SIG-M5 treated with dmso at 0.1 percent for 504 hours (cell line): ENCODE data around the gene HOXC4.
A peak's percentile ranks its signal among the peaks of the same experiment; 100 is the strongest.

Source experiments
- DNase-seq: peaks from one replicate; lab custom pipeline; 2025; ENCODE audit not compliant: unreplicated experiment; lab: John Stamatoyannopoulos, UW

The HOXC4 gene

DNA sequence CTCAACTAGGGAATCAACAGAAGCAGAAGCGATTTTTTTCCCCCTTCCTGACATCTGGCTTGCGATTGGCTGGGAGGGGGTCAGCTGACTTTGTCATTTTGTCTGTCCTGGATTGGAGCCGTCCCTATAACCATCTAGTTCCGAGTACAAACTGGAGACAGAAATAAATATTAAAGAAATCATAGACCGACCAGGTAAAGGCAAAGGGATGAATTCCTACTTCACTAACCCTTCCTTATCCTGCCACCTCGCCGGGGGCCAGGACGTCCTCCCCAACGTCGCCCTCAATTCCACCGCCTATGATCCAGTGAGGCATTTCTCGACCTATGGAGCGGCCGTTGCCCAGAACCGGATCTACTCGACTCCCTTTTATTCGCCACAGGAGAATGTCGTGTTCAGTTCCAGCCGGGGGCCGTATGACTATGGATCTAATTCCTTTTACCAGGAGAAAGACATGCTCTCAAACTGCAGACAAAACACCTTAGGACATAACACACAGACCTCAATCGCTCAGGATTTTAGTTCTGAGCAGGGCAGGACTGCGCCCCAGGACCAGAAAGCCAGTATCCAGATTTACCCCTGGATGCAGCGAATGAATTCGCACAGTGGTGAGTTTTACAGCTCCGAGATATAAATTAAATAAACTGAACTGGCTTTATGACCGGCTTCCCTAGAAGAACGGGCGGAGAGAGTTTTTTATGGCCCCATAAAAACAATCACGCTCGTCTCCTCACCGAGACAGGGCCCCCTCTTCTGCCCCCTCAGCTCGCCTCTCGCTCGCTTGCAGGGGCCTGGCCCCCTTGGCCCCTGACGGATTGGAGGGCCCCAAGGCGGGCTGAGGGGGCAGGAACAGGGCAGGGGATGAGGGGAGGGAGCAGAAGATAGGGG is 25.1 kb upstream of the HOXC4 start, which contains the start of gene HOXC6:
HOXC6 (plus strand) TSS at position 127 of the 888 bp plus-strand sequence; CDS start at position 209, 82 bp downstream.
- no peak for DNase-seq

DNA sequence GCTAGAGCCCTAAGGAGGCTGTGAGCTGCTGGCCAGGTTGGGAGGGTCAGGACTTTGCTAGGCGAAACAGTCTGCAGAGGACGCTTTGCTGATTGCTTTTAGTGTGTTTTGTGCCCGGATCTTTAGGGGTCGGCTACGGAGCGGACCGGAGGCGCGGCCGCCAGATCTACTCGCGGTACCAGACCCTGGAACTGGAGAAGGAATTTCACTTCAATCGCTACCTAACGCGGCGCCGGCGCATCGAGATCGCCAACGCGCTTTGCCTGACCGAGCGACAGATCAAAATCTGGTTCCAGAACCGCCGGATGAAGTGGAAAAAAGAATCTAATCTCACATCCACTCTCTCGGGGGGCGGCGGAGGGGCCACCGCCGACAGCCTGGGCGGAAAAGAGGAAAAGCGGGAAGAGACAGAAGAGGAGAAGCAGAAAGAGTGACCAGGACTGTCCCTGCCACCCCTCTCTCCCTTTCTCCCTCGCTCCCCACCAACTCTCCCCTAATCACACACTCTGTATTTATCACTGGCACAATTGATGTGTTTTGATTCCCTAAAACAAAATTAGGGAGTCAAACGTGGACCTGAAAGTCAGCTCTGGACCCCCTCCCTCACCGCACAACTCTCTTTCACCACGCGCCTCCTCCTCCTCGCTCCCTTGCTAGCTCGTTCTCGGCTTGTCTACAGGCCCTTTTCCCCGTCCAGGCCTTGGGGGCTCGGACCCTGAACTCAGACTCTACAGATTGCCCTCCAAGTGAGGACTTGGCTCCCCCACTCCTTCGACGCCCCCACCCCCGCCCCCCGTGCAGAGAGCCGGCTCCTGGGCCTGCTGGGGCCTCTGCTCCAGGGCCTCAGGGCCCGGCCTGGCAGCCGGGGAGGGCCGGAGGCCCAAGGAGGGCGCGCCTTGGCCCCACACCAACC is 23.9 kb upstream of the HOXC4 start:
- no peak for DNase-seq

DNA sequence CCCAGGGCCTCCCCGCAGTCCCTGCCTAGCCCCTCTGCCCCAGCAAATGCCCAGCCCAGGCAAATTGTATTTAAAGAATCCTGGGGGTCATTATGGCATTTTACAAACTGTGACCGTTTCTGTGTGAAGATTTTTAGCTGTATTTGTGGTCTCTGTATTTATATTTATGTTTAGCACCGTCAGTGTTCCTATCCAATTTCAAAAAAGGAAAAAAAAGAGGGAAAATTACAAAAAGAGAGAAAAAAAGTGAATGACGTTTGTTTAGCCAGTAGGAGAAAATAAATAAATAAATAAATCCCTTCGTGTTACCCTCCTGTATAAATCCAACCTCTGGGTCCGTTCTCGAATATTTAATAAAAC is 23.2 kb upstream of the HOXC4 start:
- DNase-seq = no peak

DNA sequence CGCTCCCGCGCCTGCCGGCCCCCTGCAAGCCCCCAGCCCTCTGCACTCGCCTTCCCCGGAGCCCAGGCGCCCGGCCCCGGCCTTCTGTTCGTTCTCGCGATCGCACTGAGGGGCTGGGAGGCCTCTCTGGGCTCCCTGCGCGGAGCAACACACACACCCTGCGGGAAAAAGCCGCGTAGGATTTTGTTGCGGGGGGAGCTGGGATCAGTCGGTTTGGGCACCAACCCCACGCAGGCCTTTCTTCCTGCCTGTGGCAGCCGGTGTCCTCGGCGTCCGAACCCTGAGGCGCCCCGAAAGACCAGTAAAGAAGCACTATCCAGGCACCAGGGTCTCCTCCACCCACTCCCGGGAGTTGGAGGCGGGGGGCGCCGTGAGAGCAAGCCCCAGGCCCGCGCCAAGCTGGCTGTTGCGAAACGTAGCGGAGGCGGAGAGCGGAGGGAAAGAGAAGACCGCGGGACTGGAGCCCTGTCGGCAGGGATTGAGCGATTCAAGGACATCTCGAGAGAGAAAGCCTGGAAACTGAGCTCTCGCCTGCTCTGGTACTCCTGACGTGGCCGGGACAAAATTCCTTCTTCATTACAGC is 22.7 kb upstream of the HOXC4 start:
- DNase-seq = no peak

DNA sequence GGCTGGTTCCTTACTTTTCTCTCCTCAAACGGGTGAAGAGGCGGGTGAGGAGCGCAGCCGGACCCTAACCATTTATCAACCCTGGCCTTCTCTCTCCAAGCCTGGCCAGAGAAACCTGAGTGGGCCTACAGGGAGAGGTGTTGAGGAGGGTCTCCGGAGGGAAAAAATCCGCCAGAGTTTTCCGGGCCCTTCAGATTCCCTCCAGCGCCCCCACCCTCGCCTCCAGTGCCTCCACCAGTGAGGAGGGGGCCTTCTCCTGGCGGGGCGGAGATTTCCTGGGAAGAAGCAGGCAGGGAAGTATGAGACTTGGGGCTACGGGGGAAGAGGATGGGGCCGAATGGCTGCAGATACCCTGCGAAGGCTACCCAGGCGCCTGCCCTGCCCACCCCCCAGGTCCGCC is 22.2 kb upstream of the HOXC4 start:
- no peak for DNase-seq

DNA sequence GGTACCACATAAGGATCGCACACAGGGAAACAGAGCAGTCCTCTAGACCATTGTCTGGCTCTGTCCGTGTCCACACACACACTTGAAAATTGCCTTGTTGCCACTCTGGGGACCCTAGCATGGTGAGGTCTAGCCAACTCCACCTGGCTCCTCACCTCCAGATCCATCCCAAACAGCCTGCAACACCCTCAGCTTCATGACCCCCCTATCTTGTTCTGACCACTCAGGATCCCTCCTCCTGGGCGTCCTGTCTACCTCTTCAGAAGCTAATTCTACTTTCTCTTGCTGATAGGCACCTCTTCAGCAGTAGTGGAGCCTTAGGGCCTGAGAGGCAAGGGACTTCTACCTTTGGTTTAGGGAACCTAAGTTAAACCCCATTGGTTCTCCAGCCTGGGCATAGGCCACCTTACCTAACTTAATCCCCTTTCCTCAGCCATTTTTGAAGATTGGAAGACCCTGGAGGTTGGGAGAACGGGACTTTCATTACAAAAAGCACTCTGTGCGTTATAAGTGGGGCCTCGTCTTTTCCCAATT is 21.5 kb upstream of the HOXC4 start:
- no peak for DNase-seq

DNA sequence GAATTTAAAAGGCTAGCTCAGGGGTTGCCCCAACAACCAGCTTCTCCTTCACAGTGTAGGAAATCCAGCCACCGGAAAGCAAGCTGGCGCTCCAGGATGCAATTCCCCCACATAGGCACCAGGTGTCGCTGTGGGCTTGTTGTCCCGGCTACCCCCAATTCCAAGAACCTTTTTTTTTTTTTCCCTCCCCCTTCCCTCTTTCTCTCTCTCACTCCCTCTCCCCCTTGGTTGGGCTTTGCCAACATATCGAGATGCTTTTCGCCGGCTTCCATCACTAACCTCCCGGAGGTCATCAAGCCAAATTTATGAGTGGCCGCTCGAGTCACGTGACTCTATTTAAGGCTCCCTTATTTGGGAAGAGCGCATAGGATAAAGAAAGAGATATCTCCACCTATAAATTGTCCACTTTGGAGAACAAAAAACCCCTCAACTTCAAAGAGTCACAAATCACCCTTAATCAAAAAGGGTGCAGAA is 21.0 kb upstream of the HOXC4 start, which contains the start of gene HOXC5:
HOXC5 (plus strand) TSS at position 424 of the 474 bp plus-strand sequence. CDS start 73 bp downstream, outside the sequence.
- DNase-seq = peak; percentile 34

DNA sequence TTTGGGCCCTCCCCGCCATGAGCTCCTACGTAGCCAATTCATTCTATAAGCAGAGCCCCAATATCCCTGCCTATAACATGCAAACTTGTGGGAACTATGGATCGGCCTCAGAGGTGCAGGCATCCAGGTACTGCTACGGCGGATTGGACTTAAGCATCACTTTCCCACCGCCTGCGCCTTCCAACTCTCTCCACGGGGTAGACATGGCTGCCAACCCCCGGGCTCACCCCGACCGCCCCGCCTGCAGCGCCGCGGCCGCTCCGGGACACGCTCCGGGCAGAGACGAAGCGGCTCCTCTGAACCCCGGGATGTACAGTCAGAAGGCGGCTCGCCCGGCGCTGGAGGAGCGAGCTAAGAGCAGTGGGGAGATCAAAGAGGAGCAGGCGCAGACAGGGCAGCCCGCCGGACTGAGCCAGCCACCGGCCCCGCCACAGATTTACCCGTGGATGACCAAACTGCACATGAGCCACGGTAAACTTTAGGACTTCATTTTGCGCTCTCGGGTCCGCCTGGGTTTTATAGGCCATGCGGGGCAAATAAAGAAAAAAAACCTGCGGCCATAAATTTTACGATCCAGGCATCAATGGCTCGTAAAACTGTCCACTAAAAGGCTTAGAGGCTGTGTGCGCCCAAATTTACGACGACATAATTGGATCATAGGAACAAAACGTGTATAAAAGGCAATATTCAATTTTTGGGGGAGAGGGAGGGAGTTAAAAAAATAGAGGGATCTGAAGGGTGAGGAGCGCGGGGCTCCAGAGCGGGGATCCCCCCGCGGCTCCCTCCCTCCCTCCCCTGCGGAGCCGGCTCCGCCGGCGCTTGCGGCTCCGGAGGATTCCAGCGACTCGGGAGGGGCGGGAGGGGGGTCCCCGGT is 20.3 kb upstream of the HOXC4 start:
- no peak for DNase-seq

DNA sequence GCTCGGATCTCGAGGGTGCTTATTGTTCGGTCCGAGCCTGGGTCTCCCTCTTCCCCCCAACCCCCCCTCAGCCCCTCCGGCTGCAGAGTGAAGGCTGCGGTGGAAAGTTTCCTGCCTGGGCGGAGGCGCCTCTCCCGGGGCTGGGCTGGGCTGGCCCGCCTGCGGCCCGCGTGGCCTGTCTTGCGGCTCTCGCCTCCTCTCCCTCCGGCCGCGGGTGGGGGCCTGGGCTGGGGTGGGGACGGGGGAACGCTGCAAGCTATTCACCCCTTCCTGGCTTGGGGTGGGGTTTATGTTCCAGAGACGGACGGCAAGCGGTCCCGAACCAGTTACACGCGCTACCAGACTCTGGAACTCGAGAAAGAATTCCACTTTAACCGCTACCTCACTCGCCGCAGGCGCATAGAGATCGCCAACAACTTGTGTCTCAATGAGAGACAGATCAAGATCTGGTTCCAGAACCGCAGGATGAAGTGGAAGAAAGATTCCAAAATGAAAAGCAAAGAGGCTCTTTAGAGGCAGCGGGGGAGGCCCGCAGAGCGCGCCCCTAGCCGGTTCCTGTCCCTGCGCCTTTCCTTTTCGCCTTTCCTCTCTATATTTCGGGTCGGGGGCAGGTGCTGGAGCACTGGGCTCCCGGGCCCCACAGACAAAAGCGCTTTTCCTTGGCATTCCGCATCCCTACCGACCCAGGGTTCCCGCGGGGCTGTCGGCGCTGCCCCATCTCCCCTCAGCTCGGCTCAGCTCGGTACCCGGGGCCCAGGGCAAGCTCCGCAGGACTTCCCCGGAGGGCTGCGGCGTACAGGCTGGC is 19.5 kb upstream of the HOXC4 start:
- DNase-seq = no peak

DNA sequence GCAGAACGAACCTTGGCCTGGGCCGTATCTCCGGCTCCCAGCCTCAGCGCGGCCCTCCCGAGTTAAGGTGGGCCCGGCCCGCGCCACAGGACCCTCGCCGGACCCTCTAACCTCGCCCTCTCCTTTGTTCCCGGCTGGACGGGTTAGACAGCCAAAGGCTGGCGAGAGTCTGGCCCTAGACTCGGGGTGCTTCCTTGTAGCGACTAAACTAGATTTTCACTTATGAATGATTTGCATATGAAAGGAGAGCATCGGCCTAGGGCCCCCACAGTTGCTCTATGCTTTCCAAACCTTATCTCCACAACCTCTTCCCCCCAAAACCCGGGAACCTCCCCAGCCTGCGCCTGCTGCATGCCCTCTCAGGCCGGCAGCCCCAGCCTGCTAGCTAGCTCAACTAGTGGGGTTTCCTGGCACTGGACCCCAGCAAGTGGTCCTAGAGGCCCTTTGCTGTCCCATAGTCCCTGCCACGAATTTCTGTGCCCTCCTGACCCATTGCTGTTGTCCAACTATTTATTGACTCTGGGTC is 18.8 kb upstream of the HOXC4 start:
- DNase-seq = no peak

DNA sequence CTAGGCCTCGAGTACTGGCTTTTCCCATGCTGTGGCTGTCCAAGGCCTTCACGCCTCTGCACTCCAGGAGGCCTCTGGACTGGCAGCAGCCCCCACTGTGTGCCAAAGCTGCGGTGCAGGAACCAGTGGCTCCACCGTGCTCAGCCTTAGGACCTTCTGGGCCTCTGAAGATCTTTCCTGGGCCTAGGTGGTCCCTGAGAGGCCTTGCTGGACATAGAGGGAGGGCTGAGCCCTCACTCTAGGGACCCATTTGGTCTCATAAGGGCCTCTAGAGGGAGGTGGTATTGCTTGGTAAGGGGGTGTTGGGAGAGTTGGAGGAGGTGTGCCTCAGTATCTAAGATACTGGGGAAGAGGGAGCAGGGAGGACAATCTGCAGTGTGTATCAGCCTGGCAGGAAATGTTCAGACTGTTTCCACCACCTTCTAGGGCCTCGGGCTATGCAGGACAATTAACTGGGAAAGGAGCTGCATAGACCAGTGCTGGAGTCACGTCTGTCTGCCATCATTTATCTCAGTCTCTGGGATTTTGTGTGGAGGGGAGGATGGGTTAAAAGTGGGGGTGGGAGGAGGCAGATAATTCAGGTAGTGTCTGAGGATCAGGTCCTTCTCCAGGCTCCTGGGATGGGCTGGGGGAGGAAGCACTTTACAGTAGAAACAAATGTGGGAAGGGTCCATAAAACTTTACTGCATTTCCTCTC is 17.9 kb upstream of the HOXC4 start:
- no peak for DNase-seq

DNA sequence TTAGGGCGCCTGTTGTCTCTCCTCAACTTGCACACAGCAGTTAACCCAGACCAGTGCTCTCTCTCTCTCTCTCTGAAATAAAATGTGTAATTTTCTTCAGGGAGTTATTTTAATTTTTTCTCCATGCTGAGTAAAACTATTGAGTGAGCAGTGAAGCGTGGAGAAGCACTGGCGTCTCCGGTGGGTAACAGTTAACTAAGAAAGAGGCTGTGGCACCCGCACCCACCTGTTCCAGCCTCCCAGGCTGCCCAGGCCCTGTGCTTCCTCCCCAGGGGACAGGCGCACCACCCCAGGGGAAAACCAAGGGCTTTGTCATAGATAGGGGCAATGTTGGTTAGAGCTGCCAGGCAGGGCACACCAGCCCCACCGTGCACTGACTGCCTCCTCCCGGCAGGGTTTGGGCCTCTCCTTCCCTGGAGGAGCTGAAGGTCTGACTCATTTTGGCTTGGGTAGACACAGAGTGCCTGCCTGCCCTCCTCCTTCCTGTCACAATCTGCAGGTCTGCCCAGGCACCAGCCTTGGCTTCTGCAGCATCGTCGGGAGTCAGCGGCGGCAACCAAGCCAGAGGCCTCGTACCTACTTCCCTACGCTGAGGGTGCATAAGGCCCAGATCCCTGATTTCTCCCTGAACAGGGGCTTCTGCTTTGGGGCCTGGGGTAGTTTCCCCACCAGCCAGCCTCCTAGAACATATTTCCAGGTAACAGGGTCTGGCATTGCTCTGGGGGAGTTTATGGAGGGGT is 16.8 kb upstream of the HOXC4 start:
- peak; percentile 24 for DNase-seq

DNA sequence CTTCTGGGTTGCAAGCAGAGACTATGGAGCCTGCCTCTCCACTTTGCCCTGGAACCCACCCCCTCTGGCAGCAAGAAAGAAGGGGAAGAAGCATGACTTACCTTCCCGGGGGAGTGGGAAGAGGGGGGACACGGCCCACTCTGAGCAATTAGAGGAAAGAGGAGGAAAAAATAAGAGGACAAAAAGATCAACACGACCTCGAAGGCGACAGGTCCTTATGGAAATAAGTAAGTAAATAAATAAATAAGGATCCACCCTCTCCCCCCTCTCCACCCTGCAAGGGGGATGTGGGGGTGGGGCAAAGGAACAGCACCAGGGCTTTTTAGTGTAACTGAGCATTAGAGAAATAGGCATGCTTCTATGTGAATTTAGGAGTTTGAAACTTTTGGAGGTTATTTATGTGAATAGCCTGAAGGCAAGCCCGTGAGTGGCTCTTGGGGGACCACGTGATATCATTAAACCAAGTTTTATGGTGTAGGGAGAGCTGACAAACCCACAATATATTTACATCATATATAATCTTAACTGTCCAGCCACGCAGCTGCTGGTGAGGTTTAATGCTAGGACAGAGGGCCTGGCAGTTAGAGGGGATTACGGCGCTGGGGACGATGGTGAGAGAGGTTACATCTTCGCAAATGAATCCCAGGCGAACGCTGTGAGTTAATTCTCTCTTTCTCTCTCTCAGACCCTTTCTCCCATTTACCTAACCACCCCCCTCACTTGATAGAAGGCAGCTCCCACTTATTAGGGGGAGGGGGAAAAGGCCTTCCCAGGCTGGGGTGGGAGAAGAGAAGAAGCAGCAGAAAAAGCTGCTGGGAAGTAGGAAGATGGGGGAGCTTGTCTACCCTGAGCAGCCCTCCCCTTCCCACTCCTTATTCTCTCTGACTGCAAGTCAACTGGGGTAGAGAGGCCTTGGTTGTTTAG is 16.0 kb upstream of the HOXC4 start:
- DNase-seq = no peak

DNA sequence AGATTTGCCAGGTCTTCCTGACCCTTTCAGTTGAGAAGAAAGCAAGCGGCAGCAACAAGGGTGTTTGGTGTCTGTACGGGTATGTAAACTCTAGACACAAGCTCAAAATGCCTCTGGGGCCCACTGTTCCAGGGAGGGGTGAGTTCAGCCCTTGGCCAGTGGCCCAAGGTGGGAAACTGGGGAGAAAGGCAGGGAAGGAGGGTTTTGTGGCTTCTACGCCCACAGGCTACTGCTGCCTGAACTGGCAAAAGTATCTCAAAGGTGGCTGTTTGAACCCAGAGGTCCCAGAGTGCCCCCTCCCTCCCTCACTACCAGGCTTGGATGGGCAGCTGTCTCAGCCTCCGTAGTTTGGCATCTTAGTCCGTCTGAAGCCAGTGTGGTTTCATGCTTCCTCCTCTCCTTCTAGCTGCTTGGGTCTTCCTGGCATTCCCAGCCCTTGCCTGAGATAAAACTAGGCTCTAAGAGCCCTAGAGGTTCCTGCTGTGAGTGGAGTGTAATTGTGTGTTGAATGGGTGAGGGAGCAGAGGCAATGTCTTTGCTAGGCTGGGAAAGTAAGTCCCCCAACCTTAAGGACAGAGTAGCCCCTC is 15.3 kb upstream of the HOXC4 start:
- DNase-seq = no peak

DNA sequence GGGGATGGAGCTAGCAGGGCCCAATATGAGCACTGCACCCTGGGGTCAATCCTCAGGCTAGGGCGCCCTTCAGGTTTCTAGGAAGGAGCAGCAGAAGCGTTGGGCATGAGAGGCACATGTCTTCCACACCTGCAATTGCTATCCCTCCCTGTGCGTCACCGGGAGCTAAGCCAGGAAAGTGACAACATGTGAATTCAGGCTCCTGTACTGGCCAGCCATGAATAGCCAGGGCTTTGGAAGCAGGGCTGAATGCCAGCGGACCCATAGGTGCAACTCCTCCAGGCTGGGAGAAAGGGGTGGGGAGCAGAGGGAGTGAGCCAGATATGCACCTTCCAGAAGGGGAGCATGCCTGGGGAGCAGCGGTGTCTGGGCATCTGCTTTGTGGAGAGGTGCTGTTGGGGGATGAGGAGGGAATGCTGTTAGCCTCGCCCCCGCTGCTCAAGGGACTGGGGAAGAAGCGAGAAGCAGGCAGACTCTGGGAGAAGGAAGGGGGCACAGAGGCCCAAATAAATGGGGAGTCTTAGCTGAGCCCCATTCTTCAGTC is 14.7 kb upstream of the HOXC4 start:
- no peak for DNase-seq
